Mucosa of descending colon (tissue), 3 donors: ENCODE results near the gene C16orf89. TPM values are rescaled to one million over a fixed set of nuclear protein-coding genes. Genes with fewer than 3 reads are reported as not detected.
A peak's percentile ranks its signal among the peaks of the same experiment; 100 is the strongest.

Experiments
- ATAC-seq: fragments of 200-7000 bp; cut with Tn5 transposase; one replicate; pipeline ENCODE4 v1.9.1; 2020; ENCODE audit warnings: mild to moderate bottlenecking, moderate library complexity
- DNase-seq, 3 donors: peaks; one replicate each; pipeline ENCODE4 v3.0.0-alpha.2; 2020
- H3K36me3 ChIP-seq: fragments of 200-600 bp; one replicate; pipeline ENCODE4 v1.8.0; 2021; ENCODE audit warnings: low read depth, mild to moderate bottlenecking
- H3K4me1 ChIP-seq: fragments of 200-600 bp; one replicate; pipeline ENCODE4 v1.8.0; 2021; ENCODE audit warnings: low read depth, mild to moderate bottlenecking
- H3K4me3 ChIP-seq: fragments of 200-600 bp; one replicate; pipeline ENCODE4 v1.8.0; 2021; ENCODE audit warnings: mild to moderate bottlenecking
- H3K9me3 ChIP-seq: fragments of 200-600 bp; one replicate; pipeline ENCODE4 v1.8.0; 2021; ENCODE audit warnings: mild to moderate bottlenecking
- CTCF ChIP-seq: fragments of 200-600 bp; IDR thresholded peaks from one replicate; pipeline ENCODE4 v1.8.0; 2022; ENCODE audit warnings: antibody characterized with exemption, mild to moderate bottlenecking
- intact Hi-C, 2 donors: fragments of 100-400 bp; cut with DNase I in 1 of 2; cut with micrococcal nuclease in 1 of 2; formaldehyde crosslinking; loops; one replicate each; pipeline versions ENCODE4 v1.11.0 to v1.11.1; 2022; cut with DNase I, micrococcal nuclease
- total RNA-seq, 3 donors: library from RNA; stranded (reverse); fragmentation: NEBNext Ultra II Directional in 2 of 3; extraction: Animal tissue kit (Norgen Biotek cat#: 25700) in 2 of 3; gene quantifications; one replicate each; pipeline versions ENCODE4 v1.2.1 to v1.2.4, GENCODE V29; 2021 to 2023
- donor health status: DM: no; HTN: no; CAD: no; lungs with moderate emphysema.
- donor health status: DM: no; HTN: no; CAD: no.
- donor health status: DM: no; HTN: yes; CAD: no.

The C16orf89 gene
- total RNA-seq, 3 donors from 2014 or later: 2.5 to 5.0 (median 3.3) TPM

DNA sequence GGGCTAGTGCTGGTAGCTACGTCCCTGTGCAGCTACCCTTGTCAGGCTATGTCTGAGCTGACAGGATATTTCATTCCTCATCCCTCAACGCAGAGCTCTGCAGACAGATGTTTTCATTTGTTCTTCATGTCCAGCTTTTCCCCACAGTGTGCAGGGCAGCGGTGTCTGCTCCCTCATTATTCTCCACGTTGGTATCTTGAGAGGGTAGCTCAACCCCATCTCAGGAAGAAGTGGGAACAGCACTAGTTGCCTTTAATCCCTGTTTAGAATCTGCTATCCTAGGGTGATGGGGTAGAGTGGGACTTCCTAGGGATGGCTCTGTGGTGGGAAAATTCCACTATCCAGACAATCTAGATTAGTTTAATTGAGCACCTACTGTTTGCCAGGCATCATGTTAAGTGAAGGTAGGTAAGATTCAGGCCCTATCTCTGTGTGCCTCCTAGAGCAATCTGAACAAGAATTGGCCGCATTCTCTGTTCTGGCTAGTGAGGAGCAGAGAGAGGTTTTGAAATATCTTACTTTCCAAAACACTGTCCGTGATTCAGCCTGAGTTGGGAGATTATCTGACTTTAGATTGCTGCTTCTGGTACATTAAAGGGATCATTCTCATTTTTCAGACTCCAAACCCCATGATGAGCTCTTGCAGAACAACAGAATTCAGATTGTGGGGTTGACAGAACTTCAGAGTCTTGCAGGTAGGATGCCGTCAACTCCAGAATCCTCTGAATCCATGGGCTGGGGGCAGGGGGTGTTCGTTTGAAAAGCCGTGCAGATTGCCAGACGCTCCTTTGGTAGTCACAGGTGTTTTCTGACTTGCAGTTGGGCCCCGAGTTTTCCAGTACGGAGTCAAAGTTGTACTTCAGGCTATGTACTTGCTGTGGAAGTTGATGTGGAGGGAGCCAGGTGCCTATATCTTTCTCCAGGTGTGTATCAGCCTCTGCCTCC lies 6.8 kb upstream of the C16orf89 start:
- no peak for ATAC-seq
- intact Hi-C loops: no loop called here
- Histone ChIP-seq H3K36me3 (no peaks in the 10 kb centered on the region), H3K9me3 (no peaks in the 10 kb centered on the region), H3K4me3 (peak overlapping the region; percentile 30), H3K4me1 (peaks cover 12% of the 10 kb centered on the region)
- no peak for DNase-seq
- no peak for TF ChIP-seq CTCF

- Histone ChIP-seq H3K9me3 (no peaks in the 10 kb centered on the region), H3K4me3 (peak within 1 kb of the TSS; percentile 30), H3K36me3 (no peaks in the 10 kb centered on the region), H3K4me1 (peaks cover 12% of the 10 kb centered on the region)
- no peak for TF ChIP-seq CTCF
- ATAC-seq (peak; percentile 95), DNase-seq (peak; percentile 93 to 94 (median 93))
- intact Hi-C loops: no loop called here
Measured at GRCh38 chr16:5071681-5072333, 6.1 kb upstream of the C16orf89 start, which contains the start of gene ALG1. Gene ALG1 (plus strand): TSS chr16:5071843. CDS start chr16:5071850, 7 bp downstream.

GRCh38 chr16:5071341-5071680 lies 5.6 kb upstream of the C16orf89 start:
- DNase-seq: no peak
- intact Hi-C loops: no loop called here

GRCh38 chr16:5070431-5071186 lies 4.9 kb upstream of the C16orf89 start:
- ATAC-seq: no peak
- intact Hi-C loops: no loop called here
- Histone ChIP-seq H3K4me3 (no peak overlapping the region), H3K4me1 (peaks cover 15% of the 10 kb centered on the region), H3K36me3 (no peaks in the 10 kb centered on the region), H3K9me3 (no peaks in the 10 kb centered on the region)
- no peak for TF ChIP-seq CTCF
- no peak for DNase-seq

More at GRCh38 chr16:5071341-5071680, 5.6 kb upstream of the C16orf89 start:
- Histone ChIP-seq H3K4me3 (no peak overlapping the region), H3K9me3 (no peaks in the 10 kb centered on the region), H3K4me1 (peaks cover 12% of the 10 kb centered on the region), H3K36me3 (no peaks in the 10 kb centered on the region)
- ATAC-seq: no peak
- no peak for TF ChIP-seq CTCF

- intact Hi-C loops: no loop called here
- DNase-seq (no peak), ATAC-seq (no peak)
- Histone ChIP-seq H3K4me1 (peaks cover 23% of the 10 kb centered on the region), H3K36me3 (no peaks in the 10 kb centered on the region), H3K4me3 (no peak overlapping the region), H3K9me3 (no peaks in the 10 kb centered on the region)
- no peak for TF ChIP-seq CTCF
Measured at GRCh38 chr16:5069854-5070253, 4.1 kb upstream of the C16orf89 start.
